K562 (cell line): Measurements from ENCODE around the gene ST6GAL1. TPM values are rescaled to one million over a fixed set of nuclear protein-coding genes. Genes with fewer than 3 reads are reported as not detected.

Source experiments
- ARID3A ChIP-seq: IDR thresholded peaks from 2 replicates; pipeline ENCODE4 v1.6.1; 2012; ENCODE audit warnings: low read depth, low read length, improper control_type of control experiment, borderline replicate concordance
- CCNT2 ChIP-seq: IDR thresholded peaks from 2 replicates; pipeline ENCODE4 v1.6.1; 2011; ENCODE audit warnings: borderline replicate concordance, low read depth, mild to moderate bottlenecking, moderate library complexity, mixed read lengths, low read length; ENCODE audit not compliant: insufficient read length; ENCODE audit errors: extremely low read depth
- DMBX1 ChIP-seq: fragments of 250-450 bp; sonication (Bioruptor Pico); IDR thresholded peaks from 2 replicates; pipeline ENCODE4 v1.8.0; 2022; ENCODE audit warnings: inconsistent platforms, mild to moderate bottlenecking, moderate library complexity, borderline replicate concordance
- HINFP ChIP-seq: fragments of 450-650 bp; conservative IDR thresholded peaks from 2 replicates; pipeline ENCODE4 v1.6.1; 2016; ENCODE audit warnings: missing genetic modification characterization, low read depth, mild to moderate bottlenecking, control low read depth, missing compliant biosample characterization
- IRF2 ChIP-seq: sonication (generic); formaldehyde crosslinking; IDR thresholded peaks from 2 replicates; pipeline ENCODE4 v1.8.1; 2022; ENCODE audit warnings: mild to moderate bottlenecking, missing genetic modification reagents
- KDM1A ChIP-seq, 2 experiments: fragments of 450-650 bp; IDR thresholded peaks; 2 replicates each; pipeline ENCODE4 v1.6.1; 2016; ENCODE audit warnings: mild to moderate bottlenecking in 2 of 2
- RB1 ChIP-seq: fragments of 450-650 bp; IDR thresholded peaks from 2 replicates; pipeline ENCODE4 v1.6.1; 2017; ENCODE audit warnings: low read depth, mild to moderate bottlenecking
- RBM15 ChIP-seq: fragments of 200-400 bp; formaldehyde crosslinking; IDR thresholded peaks from 2 replicates; pipeline ENCODE4 v1.6.1; 2018; ENCODE audit warnings: mild to moderate bottlenecking, low read length, moderate library complexity; ENCODE audit not compliant: insufficient read depth
- RUNX1 ChIP-seq: sonication (generic); IDR thresholded peaks from 2 replicates; pipeline ENCODE4 v1.6.1; 2016; ENCODE audit warnings: antibody characterized with exemption, low read depth
- SAFB2 ChIP-seq: fragments of 200-400 bp; formaldehyde crosslinking; IDR thresholded peaks from 2 replicates; pipeline ENCODE4 v1.6.1; 2018; ENCODE audit warnings: borderline replicate concordance, low read length, low read depth, moderate library complexity; ENCODE audit not compliant: severe bottlenecking
- SFPQ ChIP-seq: fragments of 200-400 bp; formaldehyde crosslinking; IDR thresholded peaks from 2 replicates; pipeline ENCODE4 v1.6.1; 2017; ENCODE audit warnings: mild to moderate bottlenecking, low read depth, low read length, moderate library complexity
- SUPT5H ChIP-seq: fragments of 450-650 bp; IDR thresholded peaks from 2 replicates; pipeline ENCODE4 v1.6.1; 2016
- ZBTB5 ChIP-seq: fragments of 450-650 bp; IDR thresholded peaks from 2 replicates; pipeline ENCODE4 v1.6.1; 2017; ENCODE audit warnings: antibody characterized with exemption
- ZHX1 ChIP-seq: fragments of 150-350 bp; conservative IDR thresholded peaks from 2 replicates; pipeline ENCODE4 v1.6.1; 2014; ENCODE audit warnings: low read length
- ZKSCAN8 ChIP-seq: fragments of 200-800 bp; sonication (Bioruptor generic); IDR thresholded peaks from 2 replicates; pipeline ENCODE4 v1.6.1; 2016; ENCODE audit warnings: missing genetic modification characterization, missing compliant biosample characterization
- ZNF316 ChIP-seq: fragments of 450-650 bp; IDR thresholded peaks from 2 replicates; pipeline ENCODE4 v1.6.1; 2016
- ZNF445 ChIP-seq: fragments of 250-450 bp; sonication (Bioruptor Pico); IDR thresholded peaks from 2 replicates; pipeline ENCODE4 v1.4.0; 2020; ENCODE audit warnings: low read depth, mild to moderate bottlenecking, moderate library complexity
- ZNF79 ChIP-seq: fragments of 250-450 bp; sonication (Bioruptor Pico); IDR thresholded peaks from 2 replicates; pipeline ENCODE4 v1.4.0; 2020; ENCODE audit warnings: low read depth, mild to moderate bottlenecking, moderate library complexity
- polyA plus RNA-seq, 8 experiments: library from polyadenylated mRNA; depleted of rRNA in 4 of 8; stranded (reverse) in 5 of 8; unstranded in 3 of 8; fragments of >200 nt; fragmentation: Nextera tagmentation in 2 of 8; fragmentation: Illumina TruSeq in 1 of 8; extraction: Ambion mirVana in 2 of 8; extraction: Trizol in 1 of 8; gene quantifications; 2 replicates each; pipeline versions ENCODE4 v1.2.1 to v1.2.3, GENCODE V29; 2011 to 2014; ENCODE audit warnings: inconsistent platforms in 1 of 8, missing spikeins in 1 of 8
- total RNA-seq, 7 experiments: library from RNA; depleted of rRNA in 6 of 7; stranded (reverse); fragments of >200 nt in 6 of 7; fragmentation: Illumina TruSeq in 2 of 7; extraction: Trizol in 2 of 7; gene quantifications; 2 replicates each; pipeline versions ENCODE4 v1.2.1 to v1.2.3, GENCODE V29; 2011 to 2021; ENCODE audit warnings: low replicate concordance in 1 of 7

ST6GAL1 gene
- total and polyA plus RNA-seq, 9 of the 15 experiments (the other 6 are each of a cell fraction or from before 2014, with no cell fraction given): 31.9 to 145 (median 71.0) TPM

- TF ChIP-seq SUPT5H (no peak), ZHX1 (no peak), SFPQ (no peak), SAFB2 (no peak), HINFP (tag) (no peak), ZNF316 (no peak), ZNF445 (CRISPR knock-in tag) (no peak), RBM15 (no peak), ZNF79 (no peak), KDM1A (IDR thresholded peaks at IDR 0.05) (peak; percentile 94 to 96), ZKSCAN8 (CRISPR knock-in tag) (no peak), ZBTB5 (no peak), DMBX1 (CRISPR knock-in tag) (peak; percentile 75), CCNT2 (peak; percentile 99), IRF2 (CRISPR knock-in tag) (no peak), RB1 (no peak), ARID3A (no peak), RUNX1 (peak; percentile 88; the same call in 1 of the 2 replicates)
These were observed 92.2 kb downstream of the ST6GAL1 start (continued) for GRCh38 chr3:187022403-187023029.
